ENCODE measurements around the gene SEC63. TPM values are rescaled to one million over a fixed set of nuclear protein-coding genes. Genes with fewer than 3 reads are reported as not detected.

SEC63 gene
- total RNA-seq, 1 experiment from 2014 or later: 51.3 TPM

DNA sequence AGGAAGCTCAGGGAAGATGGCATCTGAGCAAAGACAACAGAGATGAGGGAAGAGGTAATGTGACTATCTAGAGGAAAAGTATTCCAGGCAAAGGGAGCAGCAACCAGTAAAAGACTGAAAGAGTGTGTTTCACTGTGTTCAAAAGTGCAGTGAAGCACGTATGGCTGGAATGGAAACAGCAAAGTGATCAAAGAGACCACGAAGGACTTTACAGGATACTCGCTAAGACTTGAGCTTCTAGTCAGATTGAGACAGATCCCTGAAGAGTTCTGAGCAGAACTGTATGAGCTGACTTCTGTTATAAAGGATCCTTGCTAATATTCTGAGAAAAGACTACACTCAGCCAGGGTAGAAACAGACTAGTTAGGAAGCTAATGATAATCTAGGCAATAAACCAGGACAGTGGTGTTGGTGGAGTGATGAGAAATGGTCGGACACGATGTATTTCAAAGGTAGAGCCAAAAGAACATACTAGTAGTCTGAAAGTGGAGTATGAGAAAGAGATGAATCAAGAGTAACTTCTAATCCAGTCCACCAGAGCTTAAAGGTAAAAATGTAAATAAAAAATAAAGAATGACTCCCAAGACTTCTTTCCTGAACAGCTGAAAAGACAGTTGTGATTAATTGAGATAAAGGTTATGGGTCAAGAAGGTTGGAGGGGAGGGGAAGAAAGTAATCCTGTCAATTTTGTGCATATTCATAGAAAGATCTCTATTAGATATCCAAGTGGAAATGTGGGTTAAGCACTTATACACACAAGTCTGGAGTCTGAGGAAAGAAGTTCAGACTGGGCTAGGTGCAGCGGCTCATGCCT lies 14.2 kb downstream of the SEC63 start (continued):
- TF ChIP-seq, protein P1, sequence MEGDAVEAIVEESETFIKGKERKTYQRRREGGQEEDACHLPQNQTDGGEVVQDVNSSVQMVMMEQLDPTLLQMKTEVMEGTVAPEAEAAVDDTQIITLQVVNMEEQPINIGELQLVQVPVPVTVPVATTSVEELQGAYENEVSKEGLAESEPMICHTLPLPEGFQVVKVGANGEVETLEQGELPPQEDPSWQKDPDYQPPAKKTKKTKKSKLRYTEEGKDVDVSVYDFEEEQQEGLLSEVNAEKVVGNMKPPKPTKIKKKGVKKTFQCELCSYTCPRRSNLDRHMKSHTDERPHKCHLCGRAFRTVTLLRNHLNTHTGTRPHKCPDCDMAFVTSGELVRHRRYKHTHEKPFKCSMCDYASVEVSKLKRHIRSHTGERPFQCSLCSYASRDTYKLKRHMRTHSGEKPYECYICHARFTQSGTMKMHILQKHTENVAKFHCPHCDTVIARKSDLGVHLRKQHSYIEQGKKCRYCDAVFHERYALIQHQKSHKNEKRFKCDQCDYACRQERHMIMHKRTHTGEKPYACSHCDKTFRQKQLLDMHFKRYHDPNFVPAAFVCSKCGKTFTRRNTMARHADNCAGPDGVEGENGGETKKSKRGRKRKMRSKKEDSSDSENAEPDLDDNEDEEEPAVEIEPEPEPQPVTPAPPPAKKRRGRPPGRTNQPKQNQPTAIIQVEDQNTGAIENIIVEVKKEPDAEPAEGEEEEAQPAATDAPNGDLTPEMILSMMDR (IDR thresholded peaks at IDR 0.05 in 2 of 3, conservative IDR thresholded peaks at IDR 0.05 in 1 of 3; ENCODE audit: borderline replicate concordance in 1 of 3, insufficient read depth in 1 of 3, low read depth in 2 of 3, low read length in 2 of 3): no peak
- TF ChIP-seq ELF1 (IDR thresholded peaks at IDR 0.05; ENCODE audit: borderline replicate concordance, low read depth) (no peak), SP1 (IDR thresholded peaks at IDR 0.05; ENCODE audit: low read depth) (no peak), POLR2AphosphoS5 (IDR thresholded peaks at IDR 0.05; ENCODE audit: low read depth, low read length) (no peak), EGR1 (IDR thresholded peaks at IDR 0.05; ENCODE audit: low read depth) (no peak), SRF (IDR thresholded peaks at IDR 0.05; ENCODE audit: low read depth) (no peak), SIN3A (IDR thresholded peaks at IDR 0.05; ENCODE audit: low read depth) (no peak)
- TF ChIP-seq, protein P2, sequence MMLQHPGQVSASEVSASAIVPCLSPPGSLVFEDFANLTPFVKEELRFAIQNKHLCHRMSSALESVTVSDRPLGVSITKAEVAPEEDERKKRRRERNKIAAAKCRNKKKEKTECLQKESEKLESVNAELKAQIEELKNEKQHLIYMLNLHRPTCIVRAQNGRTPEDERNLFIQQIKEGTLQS (IDR thresholded peaks at IDR 0.05): no peak
- TF ChIP-seq, protein P3, sequence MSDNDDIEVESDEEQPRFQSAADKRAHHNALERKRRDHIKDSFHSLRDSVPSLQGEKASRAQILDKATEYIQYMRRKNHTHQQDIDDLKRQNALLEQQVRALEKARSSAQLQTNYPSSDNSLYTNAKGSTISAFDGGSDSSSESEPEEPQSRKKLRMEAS (IDR thresholded peaks at IDR 0.05): no peak

GRCh38 chr6:107942142-107942541 lies 15.9 kb downstream of the SEC63 start:
- Histone ChIP-seq H3K9me3 (ENCODE audit: control insufficient read depth in 1 of 2, insufficient read depth in 1 of 2, low read depth in 1 of 2, low read length in 2 of 2) (no peaks in the 10 kb centered on the region), H2AFZ (ENCODE audit: low read depth, low read length, poor library complexity, severe bottlenecking) (no peak overlapping the region), H3K4me2 (ENCODE audit: low read length) (no peak overlapping the region), H3K9ac (ENCODE audit: low read length) (no peak overlapping the region), H3K27ac (ENCODE audit: low read depth, low read length) (no peak overlapping the region), H3K4me1 (ENCODE audit: control insufficient read depth in 1 of 2, insufficient read depth in 2 of 2, low read length in 2 of 2) (no peaks in the 10 kb centered on the region), H3K4me3 (replicated peaks in 1 of 2; ENCODE audit: low read depth in 1 of 2, low read length in 2 of 2) (no peak overlapping the region), H3K9me2 (ENCODE audit: insufficient read depth) (no peaks in the 10 kb centered on the region), H3K36me3 (ENCODE audit: control insufficient read depth in 1 of 2, insufficient read depth in 2 of 2, low read length in 2 of 2) (no peaks in the 10 kb centered on the region), H3K79me2 (ENCODE audit: insufficient read depth, low read length) (peaks cover 91% of the 10 kb centered on the region), H3K27me3 (ENCODE audit: insufficient read depth, low read length) (no peaks in the 10 kb centered on the region), H4K20me1 (ENCODE audit: insufficient read depth) (peaks cover 5% of the 10 kb centered on the region; the same call in 1 of the 2 replicates)
- RAD21 ChIA-PET (ENCODE audit: low non-redundant PET in 1 of 2, low total read pairs in 2 of 2, uncharacterized antibody in 2 of 2, unreplicated experiment in 2 of 2): no interaction called here
- POLR2A ChIA-PET: no interaction called here
- BruUV-seq (replicated peaks): no TSS peak
- CTCF ChIA-PET: no interaction called here
- ATAC-seq: no peak
- TF ChIP-seq ELF1 (IDR thresholded peaks at IDR 0.05; ENCODE audit: borderline replicate concordance, low read depth) (no peak), YY1 (IDR thresholded peaks at IDR 0.05; ENCODE audit: extremely low read depth, insufficient replicate concordance, low read depth, low read length) (no peak), ZFX (IDR thresholded peaks at IDR 0.05) (no peak), RAD21 (IDR thresholded peaks at IDR 0.05; ENCODE audit: low read depth) (no peak), EZH2 (IDR thresholded peaks at IDR 0.05) (no peak), TCF7L2 (IDR thresholded peaks at IDR 0.05; ENCODE audit: borderline replicate concordance, extremely low read depth, insufficient read depth, insufficient read length) (no peak), POLR2AphosphoS5 (IDR thresholded peaks at IDR 0.05; ENCODE audit: low read depth, low read length) (no peak), CEBPB (IDR thresholded peaks at IDR 0.05; ENCODE audit: low read depth) (no peak), SRF (IDR thresholded peaks at IDR 0.05; ENCODE audit: low read depth) (no peak), FOSL1 (IDR thresholded peaks at IDR 0.05; ENCODE audit: low read depth) (no peak), EGR1 (IDR thresholded peaks at IDR 0.05; ENCODE audit: low read depth) (no peak), CBX3 (IDR thresholded peaks at IDR 0.05; ENCODE audit: low read depth) (no peak), EZH2phosphoT487 (IDR thresholded peaks at IDR 0.05; ENCODE audit: borderline replicate concordance) (no peak)
- TF ChIP-seq, protein P3 (IDR thresholded peaks at IDR 0.05): no peak
- TF ChIP-seq, protein P1 (IDR thresholded peaks at IDR 0.05 in 2 of 3, conservative IDR thresholded peaks at IDR 0.05 in 1 of 3; ENCODE audit: borderline replicate concordance in 1 of 3, insufficient read depth in 1 of 3, low read depth in 2 of 3, low read length in 2 of 3): no peak
- no peak for DNase-seq (ENCODE audit: low read depth, low spot score)
- intact Hi-C loops (cut with micrococcal nuclease): no loop called here

Measured in HCT116 (cell line).